GM21717 (cell line): ENCODE results near the gene CRYGS.
A peak's percentile ranks its signal among the peaks of the same experiment; 100 is the strongest.
"Not testable (repeated sequence)": the region's sequence is repeated elsewhere in the genome, so short reads cannot be mapped to it uniquely, and the experiment has no call there.

Experiments used
- ATAC-seq: cut with Tn5 transposase; IDR thresholded peaks from one replicate; pipeline ENCODE4 v1.9.1; 2021; ENCODE audit warnings: mild to moderate bottlenecking, moderate library complexity; ENCODE audit not compliant: unreplicated experiment

The CRYGS gene

GRCh38 chr3:186544281-186544680, at the start of gene CRYGS:
Gene CRYGS (minus strand): TSS chr3:186544380. CDS start chr3:186544326, 54 bp downstream.
- ATAC-seq, result no peak

GRCh38 chr3:186593862-186594261, 49.7 kb upstream of the CRYGS start:
- ATAC-seq, result no peak

GRCh38 chr3:186592682-186593081, 48.5 kb upstream of the CRYGS start:
- ATAC-seq, result no peak

GRCh38 chr3:186590580-186591295, 46.6 kb upstream of the CRYGS start:
- ATAC-seq, result no peak

- no peak for ATAC-seq
Observed at GRCh38 chr3:186589856-186590579, 45.8 kb upstream of the CRYGS start.

- ATAC-seq, result no peak
Observed at GRCh38 chr3:186589121-186589520, 44.9 kb upstream of the CRYGS start.

- ATAC-seq, result no peak
Observed at GRCh38 chr3:186588632-186589031, 44.5 kb upstream of the CRYGS start.

GRCh38 chr3:186587183-186587582, 43.0 kb upstream of the CRYGS start:
- ATAC-seq, result no peak

GRCh38 chr3:186586245-186586644, 42.1 kb upstream of the CRYGS start:
- ATAC-seq, result not testable (repeated sequence)

- no peak for ATAC-seq
Observed at GRCh38 chr3:186583831-186584230, 39.7 kb upstream of the CRYGS start.

GRCh38 chr3:186582541-186582940, 38.4 kb upstream of the CRYGS start:
- ATAC-seq, result no peak

- ATAC-seq, result no peak
Observed at GRCh38 chr3:186580785-186581184, 36.6 kb upstream of the CRYGS start.

- ATAC-seq, result no peak
Observed at GRCh38 chr3:186577521-186577920, 33.3 kb upstream of the CRYGS start.

GRCh38 chr3:186571644-186572013, 27.4 kb upstream of the CRYGS start:
- ATAC-seq, result no peak

- no peak for ATAC-seq
Observed at GRCh38 chr3:186570941-186571643, 26.9 kb upstream of the CRYGS start.

GRCh38 chr3:186570096-186570940, 26.1 kb upstream of the CRYGS start, which contains the start of gene DNAJB11:
Gene DNAJB11 (plus strand): TSS chr3:186570720. CDS start chr3:186570898, 178 bp downstream.
- peak; percentile 80 for ATAC-seq

GRCh38 chr3:186569779-186570095, 25.6 kb upstream of the CRYGS start:
- ATAC-seq, result no peak

- not testable (repeated sequence) for ATAC-seq
Observed at GRCh38 chr3:186569361-186569760, 25.2 kb upstream of the CRYGS start.

GRCh38 chr3:186567072-186567921, 23.1 kb upstream of the CRYGS start, which contains the start of gene TBCCD1:
Gene TBCCD1 (minus strand): TSS chr3:186567339. CDS start chr3:186564329, 3,010 bp downstream.
- ATAC-seq, result peak; percentile 39

- ATAC-seq, result peak; percentile 4
Observed at GRCh38 chr3:186566772-186567071, 22.5 kb upstream of the CRYGS start.
